GM18507 (cell line): ENCODE measurements around the gene ZFYVE27.

Experiments used
- DNase-seq: peaks from one replicate; pipeline ENCODE4 v3.0.0; 2011; ENCODE audit warnings: low read depth; ENCODE audit not compliant: insufficient read length; ENCODE audit errors: extremely low spot score
- FAIRE-seq: peaks from 2 replicates; lab custom pipeline; 2011; peaks lifted over from hg19 to GRCh38; lab: Jason Lieb, UNC

ZFYVE27 gene

GRCh38 chr10:97714401-97715258, 22.3 kb upstream of the ZFYVE27 start:
- DNase-seq (no peak), FAIRE-seq (peak; percentile 24)

GRCh38 chr10:97715259-97715874, 21.6 kb upstream of the ZFYVE27 start:
- FAIRE-seq (no peak), DNase-seq (no peak)

- no peak for FAIRE-seq
These were observed 19.3 kb upstream of the ZFYVE27 start for GRCh38 chr10:97717627-97718026.

GRCh38 chr10:97718178-97718577, 18.8 kb upstream of the ZFYVE27 start:
- DNase-seq (no peak), FAIRE-seq (no peak)

More at GRCh38 chr10:97717627-97718026, 19.3 kb upstream of the ZFYVE27 start:
- no peak for DNase-seq

- no peak for FAIRE-seq
- no peak for DNase-seq
These were observed 18.2 kb upstream of the ZFYVE27 start for GRCh38 chr10:97718659-97719142.

GRCh38 chr10:97719602-97720001, 17.3 kb upstream of the ZFYVE27 start:
- FAIRE-seq (no peak), DNase-seq (no peak)

- FAIRE-seq = no peak
- no peak for DNase-seq
These were observed 14.8 kb upstream of the ZFYVE27 start for GRCh38 chr10:97721871-97722780.

- no peak for DNase-seq
- FAIRE-seq = no peak
These were observed 13.9 kb upstream of the ZFYVE27 start for GRCh38 chr10:97723001-97723400.

- FAIRE-seq = no peak
These were observed 12.5 kb upstream of the ZFYVE27 start for GRCh38 chr10:97724341-97724941.

GRCh38 chr10:97726636-97727178, 10.2 kb upstream of the ZFYVE27 start:
- DNase-seq (no peak), FAIRE-seq (no peak)

More at GRCh38 chr10:97724341-97724941, 12.5 kb upstream of the ZFYVE27 start:
- no peak for DNase-seq

GRCh38 chr10:97729014-97729413, 7.9 kb upstream of the ZFYVE27 start:
- FAIRE-seq (no peak), DNase-seq (no peak)

- no peak for DNase-seq
- peak; percentile 83 for FAIRE-seq
These were observed 5.4 kb upstream of the ZFYVE27 start for GRCh38 chr10:97731346-97732051.

GRCh38 chr10:97732052-97732359, 4.9 kb upstream of the ZFYVE27 start:
- DNase-seq = no peak
- FAIRE-seq = no peak

- no peak for FAIRE-seq
These were observed 3.7 kb upstream of the ZFYVE27 start for GRCh38 chr10:97733256-97733655.

GRCh38 chr10:97734021-97734420, 2.9 kb upstream of the ZFYVE27 start:
- DNase-seq (no peak), FAIRE-seq (no peak)

More at GRCh38 chr10:97733256-97733655, 3.7 kb upstream of the ZFYVE27 start:
- no peak for DNase-seq

- DNase-seq (no peak), FAIRE-seq (no peak)
These were observed 476 bp upstream of the ZFYVE27 start for GRCh38 chr10:97736403-97736901.

- no peak for FAIRE-seq
These were observed 890 bp downstream of the ZFYVE27 start for GRCh38 chr10:97737770-97738265.

GRCh38 chr10:97738616-97739015, 1.7 kb downstream of the ZFYVE27 start:
- no peak for FAIRE-seq

More at GRCh38 chr10:97737770-97738265, 890 bp downstream of the ZFYVE27 start:
- DNase-seq = no peak

More at GRCh38 chr10:97738616-97739015, 1.7 kb downstream of the ZFYVE27 start:
- DNase-seq = no peak
